ENCODE results near the gene STPG3.

DNA sequence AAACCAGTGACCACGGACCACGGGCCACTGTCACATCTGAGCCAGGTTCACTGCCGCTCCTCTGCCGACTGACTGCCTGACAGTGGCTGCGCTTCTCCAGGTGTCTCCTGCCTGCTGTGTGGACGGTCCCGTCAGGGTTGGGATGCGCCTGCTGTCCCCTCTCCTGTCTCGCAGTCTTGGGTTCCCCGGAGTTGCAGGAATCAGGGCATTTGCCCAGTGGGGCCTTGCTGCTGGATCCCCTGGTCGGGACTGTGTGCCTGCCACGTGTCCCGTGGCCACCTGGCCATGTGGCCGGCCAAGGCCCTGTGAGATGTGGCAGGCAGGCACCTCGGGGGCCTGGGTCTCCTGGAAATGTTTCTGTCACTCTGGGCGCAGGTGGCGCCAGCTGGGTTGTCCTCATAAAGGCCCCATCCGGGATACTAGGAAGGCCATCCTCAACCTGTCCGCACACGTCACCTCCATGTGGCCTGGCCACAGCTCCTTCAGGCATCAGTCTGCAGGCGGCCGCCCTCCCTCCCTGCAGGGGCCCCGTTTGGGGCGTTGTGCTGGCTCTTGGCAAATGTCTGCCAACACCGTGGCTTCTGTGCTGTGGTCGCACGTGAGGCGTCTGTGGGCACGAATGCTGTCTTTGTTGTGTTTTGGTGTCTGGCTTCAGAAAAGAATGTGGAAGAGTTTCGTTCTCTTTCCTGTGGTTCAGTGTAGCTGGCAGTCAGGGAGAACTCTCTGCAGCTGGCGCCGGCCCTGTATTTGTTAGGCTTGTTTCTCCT lies 20.0 kb downstream of the STPG3 start:
- TF ChIP-seq EZH2 (IDR thresholded peaks at IDR 0.05; ENCODE audit: insufficient read depth, poor library complexity, severe bottlenecking), result no peak
- TF ChIP-seq EZH2phosphoT487 (IDR thresholded peaks at IDR 0.05; ENCODE audit: insufficient read depth, low read depth), result no peak

Measured in GM23248 (cell line).